GM12891 (cell line): ENCODE data around the gene LCMT2.

Source experiments
- PAX5 ChIP-seq: IDR thresholded peaks from 2 replicates; pipeline ENCODE4 v1.6.1; 2011; ENCODE audit warnings: low read length, moderate library complexity, mild to moderate bottlenecking; ENCODE audit not compliant: insufficient read depth, severe bottlenecking
- POLR2A ChIP-seq: IDR thresholded peaks from 2 replicates; pipeline ENCODE4 v1.6.1; 2011; ENCODE audit warnings: low read depth, low read length, control low read depth
- POLR2AphosphoS5 ChIP-seq: IDR thresholded peaks from 2 replicates; pipeline ENCODE4 v1.6.1; 2011; ENCODE audit warnings: low read depth, low read length, control low read depth
- POU2F2 ChIP-seq: IDR thresholded peaks from 2 replicates; pipeline ENCODE4 v1.6.1; 2011; ENCODE audit warnings: low read depth, mild to moderate bottlenecking, control low read depth, low read length, moderate library complexity
- TAF1 ChIP-seq: IDR thresholded peaks from 2 replicates; pipeline ENCODE4 v1.6.1; 2011; ENCODE audit warnings: low read depth, low read length, control low read depth

DNA sequence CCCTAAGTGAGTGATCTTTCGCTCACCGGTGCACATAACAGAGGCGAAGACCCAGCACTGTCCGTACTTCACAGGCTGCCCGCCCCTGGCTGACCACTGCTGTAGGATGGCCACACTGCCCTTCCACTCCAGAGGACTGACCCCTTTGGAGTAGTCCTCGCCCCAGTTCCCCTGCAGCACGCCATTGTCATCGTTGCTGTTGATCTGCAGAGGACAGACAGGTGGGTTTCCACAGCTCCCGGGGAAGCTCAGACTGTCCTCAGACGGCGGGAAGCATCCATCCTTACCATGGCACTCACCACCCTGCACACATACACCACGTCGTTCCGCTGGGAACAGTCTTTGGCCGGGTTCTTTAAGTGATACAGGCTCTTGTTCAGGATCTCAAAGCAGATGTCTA, 43.1 kb downstream of the LCMT2 start:
- TF ChIP-seq TAF1 (no peak), POLR2A (no peak), POLR2AphosphoS5 (no peak), PAX5 (no peak), POU2F2 (no peak)
